ENCODE results near the gene FAM240B.

- no peak for TF ChIP-seq SMC3 (conservative IDR thresholded peaks at IDR 0.05; ENCODE audit: poor library complexity)
- TF ChIP-seq TAF1 (IDR thresholded peaks at IDR 0.05; ENCODE audit: low read depth) = no peak
- no peak for TF ChIP-seq POLR2AphosphoS5 (IDR thresholded peaks at IDR 0.05)
- TF ChIP-seq CTCF (IDR thresholded peaks at IDR 0.05; ENCODE audit: poor library complexity, severe bottlenecking) = no peak
- no peak for TF ChIP-seq EZH2 (IDR thresholded peaks at IDR 0.05; ENCODE audit: borderline replicate concordance, insufficient read depth, low read length, poor library complexity, severe bottlenecking)
- no peak for TF ChIP-seq MXI1 (conservative IDR thresholded peaks at IDR 0.05; ENCODE audit: poor library complexity, severe bottlenecking)
- TF ChIP-seq EP300 (conservative IDR thresholded peaks at IDR 0.05; ENCODE audit: poor library complexity, severe bottlenecking) = no peak
These were observed 13.4 kb downstream of the FAM240B start for GRCh38 chr9:38706493-38706892.

All from neural cell (in vitro differentiated cells).